Activated CD8-positive, alpha-beta memory T cell treated with anti-CD3 and anti-CD28 coated beads, Interleukin-2, amount 50 U/mL, for 4 hours (primary cell): ENCODE measurements around the gene HSD11B1.

Experiments
- DNase-seq: peaks from one replicate; pipeline ENCODE4 v3.0.0-alpha.2; 2020

The HSD11B1 gene

GRCh38 chr1:209756615-209757445 lies 52.2 kb downstream of the HSD11B1 start:
- DNase-seq: peak; percentile 28

GRCh38 chr1:209758400-209758799 lies 53.8 kb downstream of the HSD11B1 start:
- DNase-seq: no peak

GRCh38 chr1:209759829-209760359 lies 55.2 kb downstream of the HSD11B1 start:
- no peak for DNase-seq

GRCh38 chr1:209761011-209761635 lies 56.5 kb downstream of the HSD11B1 start:
- DNase-seq: no peak

GRCh38 chr1:209766051-209766450 lies 61.4 kb downstream of the HSD11B1 start:
- DNase-seq: no peak

GRCh38 chr1:209767096-209767495 lies 62.5 kb downstream of the HSD11B1 start:
- DNase-seq: no peak

- no peak for DNase-seq
Observed at GRCh38 chr1:209767706-209768105, 63.1 kb downstream of the HSD11B1 start.

GRCh38 chr1:209768354-209768774 lies 63.7 kb downstream of the HSD11B1 start:
- peak; percentile 75 for DNase-seq

- peak; percentile 66 for DNase-seq
Observed at GRCh38 chr1:209769171-209769904, 64.7 kb downstream of the HSD11B1 start.

- DNase-seq: no peak
Observed at GRCh38 chr1:209769971-209770370, 65.3 kb downstream of the HSD11B1 start.

- DNase-seq: no peak
Observed at GRCh38 chr1:209770636-209771415, 66.2 kb downstream of the HSD11B1 start.

- DNase-seq: no peak
Observed at GRCh38 chr1:209772126-209772525, 67.5 kb downstream of the HSD11B1 start.

GRCh38 chr1:209774592-209774991 lies 69.9 kb downstream of the HSD11B1 start:
- DNase-seq: no peak

GRCh38 chr1:209775678-209776077 lies 71.0 kb downstream of the HSD11B1 start:
- no peak for DNase-seq

GRCh38 chr1:209777587-209777986 lies 72.9 kb downstream of the HSD11B1 start:
- DNase-seq: no peak

- DNase-seq: no peak
Observed at GRCh38 chr1:209778102-209778501, 73.5 kb downstream of the HSD11B1 start.

GRCh38 chr1:209780268-209780667 lies 75.6 kb downstream of the HSD11B1 start:
- DNase-seq: no peak

GRCh38 chr1:209783386-209783785 lies 78.7 kb downstream of the HSD11B1 start:
- DNase-seq: no peak
